ENCODE data around the gene PDLIM5. TPM values are rescaled to one million over a fixed set of nuclear protein-coding genes. Genes with fewer than 3 reads are reported as not detected.

Gene PDLIM5
- total RNA-seq, 5 donors from 2014 or later (not counting 1 experiment from before 2014, with no cell fraction given), result 27.1 to 32.0 (median 29.6) TPM

DNA sequence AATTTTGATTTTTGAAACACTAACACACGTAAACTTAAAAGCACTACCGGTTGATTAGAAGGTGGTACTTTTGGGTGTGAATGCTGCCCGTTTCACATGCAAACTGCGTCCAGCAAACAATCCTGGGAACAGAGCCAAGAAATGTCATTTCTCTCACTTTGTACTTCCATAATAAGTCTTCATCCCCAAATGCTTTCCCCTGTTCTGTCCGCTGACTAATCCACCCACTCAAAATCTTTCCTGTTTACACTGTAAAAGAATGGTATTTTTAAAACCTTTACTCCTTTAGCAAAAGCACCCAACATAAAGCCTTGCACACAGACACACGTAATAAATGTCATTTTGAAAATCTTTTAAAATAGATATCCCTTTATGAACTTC is 39.1 kb upstream of the PDLIM5 start:
- Mint-ChIP-seq H3K27me3 (peaks cover 28 to 33% of the 10 kb centered on the region in 2 donors), H3K4me3 (no peak overlapping the region), H3K36me3 (no peaks in the 10 kb centered on the region), H3K9me3 (peaks cover 0 to 3% (median 0%) of the 10 kb centered on the region in 3 donors), H3K4me1 (no peaks in the 10 kb centered on the region), H3K27ac (no peak overlapping the region)
- CTCF ChIA-PET, result no interaction called here
- POLR2A ChIA-PET, result no interaction called here
- ATAC-seq (replicated peaks in 1 of 4) (no peak), DNase-seq (no peak)
- Histone ChIP-seq H3K27me3 (replicated peaks in 1 of 2; ENCODE audit: control insufficient read depth in 2 of 2, extremely low read depth in 1 of 2, insufficient read depth in 2 of 2, low read length in 1 of 2) (no peaks in the 10 kb centered on the region), H3K4me1 (ENCODE audit: control insufficient read depth in 1 of 2, extremely low read depth in 1 of 2, insufficient read depth in 2 of 2, low read length in 2 of 2) (no peaks in the 10 kb centered on the region), H3K36me3 (ENCODE audit: control insufficient read depth in 2 of 2, extremely low read depth in 1 of 2, insufficient read depth in 1 of 2, low read length in 1 of 2) (no peaks in the 10 kb centered on the region), H3K27ac (ENCODE audit: low read length) (no peak overlapping the region), H3K9me3 (no peaks in the 10 kb centered on the region), H3K4me3 (ENCODE audit: control insufficient read depth in 1 of 2, extremely low read depth in 1 of 2, low read length in 1 of 2) (no peak overlapping the region)
- 33% methylated on average over 1 of the region's 6 CpGs for WGBS (ENCODE audit: insufficient coverage)

DNA sequence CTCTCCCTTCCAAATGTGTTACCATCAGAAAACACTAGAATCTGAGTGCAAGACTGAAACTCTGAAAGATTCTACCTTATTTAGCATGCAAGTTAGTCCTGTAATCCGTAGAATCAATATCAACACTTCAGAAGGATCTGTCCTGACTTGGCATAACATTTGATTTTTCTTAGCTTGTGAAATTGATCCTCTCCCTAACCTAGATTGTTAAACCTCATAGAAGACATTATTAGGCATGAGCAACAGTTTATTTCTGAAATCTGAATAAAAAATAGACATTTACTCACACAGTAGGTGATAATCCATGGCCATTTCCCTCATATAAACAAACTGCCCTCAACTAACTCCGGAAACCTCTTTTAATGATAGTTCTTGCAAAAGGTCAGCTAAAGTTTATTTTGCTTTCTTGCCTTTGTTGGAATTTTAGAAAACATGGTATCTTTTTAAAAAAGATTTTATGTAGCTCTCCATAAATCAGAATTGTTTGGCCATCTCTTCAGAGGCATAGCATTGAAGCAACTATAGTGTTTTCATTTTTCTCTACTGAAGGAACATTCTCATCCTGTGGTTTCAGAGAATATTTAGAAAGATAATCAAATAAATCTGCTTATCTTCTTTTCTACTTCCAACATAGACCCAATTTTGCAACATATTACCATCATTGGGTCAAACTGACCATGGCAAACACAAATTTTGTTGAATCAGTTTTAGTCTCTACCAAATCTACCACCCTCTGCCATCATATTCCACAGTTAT is 38.5 kb upstream of the PDLIM5 start:
- ChIA-PET POLR2A (no interaction called here), CTCF (no interaction called here)
- H3K4me1 Mint-ChIP-seq, result no peaks in the 10 kb centered on the region
- H3K9me3 Mint-ChIP-seq, result peaks cover 0 to 3% (median 0%) of the 10 kb centered on the region in 3 donors
- no peak overlapping the region for H3K4me3 Mint-ChIP-seq
- no peaks in the 10 kb centered on the region for H3K36me3 Mint-ChIP-seq
- H3K4me1 ChIP-seq (ENCODE audit: control insufficient read depth in 1 of 2, extremely low read depth in 1 of 2, insufficient read depth in 2 of 2, low read length in 2 of 2), result no peaks in the 10 kb centered on the region
- H3K27me3 Mint-ChIP-seq, result peaks cover 24 to 34% of the 10 kb centered on the region in 2 donors
- H3K4me3 ChIP-seq (ENCODE audit: control insufficient read depth in 1 of 2, extremely low read depth in 1 of 2, low read length in 1 of 2), result no peak overlapping the region
- no peaks in the 10 kb centered on the region for H3K36me3 ChIP-seq (ENCODE audit: control insufficient read depth in 2 of 2, extremely low read depth in 1 of 2, insufficient read depth in 1 of 2, low read length in 1 of 2)
- H3K27me3 ChIP-seq (replicated peaks in 1 of 2; ENCODE audit: control insufficient read depth in 2 of 2, extremely low read depth in 1 of 2, insufficient read depth in 2 of 2, low read length in 1 of 2), result no peaks in the 10 kb centered on the region
- WGBS (ENCODE audit: insufficient coverage), result no CpG with 5 or more reads among the region's 2 CpGs
- H3K27ac Mint-ChIP-seq, result no peak overlapping the region
- H3K9me3 ChIP-seq, result no peaks in the 10 kb centered on the region
- ATAC-seq (replicated peaks in 1 of 4), result no peak
- H3K27ac ChIP-seq (ENCODE audit: low read length), result no peak overlapping the region
- DNase-seq, result no peak

DNA sequence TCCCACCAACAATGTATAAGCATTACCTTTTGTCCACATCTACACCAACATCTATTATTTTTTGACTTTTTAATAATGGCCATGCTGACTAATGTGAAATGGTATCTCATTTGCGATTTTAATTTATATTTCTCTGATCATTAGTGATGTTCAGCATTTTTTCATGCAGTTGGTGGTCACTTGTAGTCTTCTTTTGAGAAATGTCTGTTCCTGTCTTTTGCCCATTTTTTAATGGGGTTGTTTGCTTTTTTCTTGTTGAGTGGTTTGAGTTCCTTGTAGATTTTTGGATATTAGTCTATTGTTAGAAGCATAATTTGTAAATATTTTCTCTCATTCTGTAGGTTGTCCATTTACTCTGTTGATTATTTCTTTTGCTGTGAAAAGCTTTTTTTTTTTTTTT is 36.8 kb upstream of the PDLIM5 start:
- ChIA-PET POLR2A (no interaction called here), CTCF (interaction anchor here (0.5 to 1.2 kb wide), 2 partner anchors 8 kb away, joined by 3 read pairs; no protein-coding TSS in a partner anchor)
- Mint-ChIP-seq H3K36me3 (no peaks in the 10 kb centered on the region), H3K27ac (no peak overlapping the region), H3K4me1 (no peaks in the 10 kb centered on the region), H3K4me3 (no peak overlapping the region), H3K9me3 (peaks cover 0 to 3% (median 0%) of the 10 kb centered on the region in 3 donors), H3K27me3 (peaks cover 24 to 34% of the 10 kb centered on the region in 2 donors)
- no peaks in the 10 kb centered on the region for H3K9me3 ChIP-seq
- H3K4me1 ChIP-seq (ENCODE audit: control insufficient read depth in 1 of 2, extremely low read depth in 1 of 2, insufficient read depth in 2 of 2, low read length in 2 of 2), result no peaks in the 10 kb centered on the region
- ATAC-seq (replicated peaks in 1 of 4) (no peak), DNase-seq (no peak)
- no peak overlapping the region for H3K27ac ChIP-seq (ENCODE audit: low read length)
- no peaks in the 10 kb centered on the region for H3K27me3 ChIP-seq (replicated peaks in 1 of 2; ENCODE audit: control insufficient read depth in 2 of 2, extremely low read depth in 1 of 2, insufficient read depth in 2 of 2, low read length in 1 of 2)
- WGBS (ENCODE audit: insufficient coverage), result no CpG with 5 or more reads among the region's 1 CpG
- H3K36me3 ChIP-seq (ENCODE audit: control insufficient read depth in 2 of 2, extremely low read depth in 1 of 2, insufficient read depth in 1 of 2, low read length in 1 of 2), result no peaks in the 10 kb centered on the region
- H3K4me3 ChIP-seq (ENCODE audit: control insufficient read depth in 1 of 2, extremely low read depth in 1 of 2, low read length in 1 of 2), result no peak overlapping the region

DNA sequence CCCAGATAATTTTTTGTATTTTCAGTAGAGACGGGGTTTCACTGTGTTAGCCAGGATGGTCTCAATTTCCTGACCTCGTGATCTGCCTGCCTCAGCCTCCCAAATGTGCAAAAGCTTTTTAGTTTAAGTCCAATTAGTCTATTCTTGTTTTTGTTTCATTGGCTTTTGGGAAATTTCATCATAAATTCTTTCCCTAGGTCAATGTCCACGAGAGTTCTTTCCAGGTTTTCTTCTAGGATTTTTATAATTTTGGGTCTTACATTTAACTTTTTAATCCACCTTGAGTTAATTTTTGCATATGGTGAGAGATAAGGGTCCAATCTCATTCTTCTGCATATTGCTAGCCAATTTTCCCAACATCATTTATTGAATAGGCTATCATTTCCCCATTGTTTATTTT is 36.3 kb upstream of the PDLIM5 start:
- ChIA-PET CTCF (interaction anchor here (0.5 to 1.2 kb wide), 2 partner anchors 8 to 9 kb away, joined by 3 read pairs; no protein-coding TSS in a partner anchor), POLR2A (no interaction called here)
- H3K4me3 ChIP-seq (ENCODE audit: control insufficient read depth in 1 of 2, extremely low read depth in 1 of 2, low read length in 1 of 2), result no peak overlapping the region
- no peaks in the 10 kb centered on the region for H3K27me3 ChIP-seq (replicated peaks in 1 of 2; ENCODE audit: control insufficient read depth in 2 of 2, extremely low read depth in 1 of 2, insufficient read depth in 2 of 2, low read length in 1 of 2)
- H3K36me3 ChIP-seq (ENCODE audit: control insufficient read depth in 2 of 2, extremely low read depth in 1 of 2, insufficient read depth in 1 of 2, low read length in 1 of 2), result no peaks in the 10 kb centered on the region
- Mint-ChIP-seq H3K4me1 (no peaks in the 10 kb centered on the region), H3K27ac (no peak overlapping the region), H3K27me3 (peaks cover 24 to 34% of the 10 kb centered on the region in 2 donors), H3K36me3 (no peaks in the 10 kb centered on the region), H3K4me3 (no peak overlapping the region), H3K9me3 (peaks cover 0 to 3% (median 0%) of the 10 kb centered on the region in 3 donors)
- DNase-seq (no peak), ATAC-seq (replicated peaks in 1 of 4) (no peak)
- 67% methylated on average over 1 of the region's 3 CpGs for WGBS (ENCODE audit: insufficient coverage)
- no peaks in the 10 kb centered on the region for H3K4me1 ChIP-seq (ENCODE audit: control insufficient read depth in 1 of 2, extremely low read depth in 1 of 2, insufficient read depth in 2 of 2, low read length in 2 of 2)
- H3K9me3 ChIP-seq, result no peaks in the 10 kb centered on the region
- no peak overlapping the region for H3K27ac ChIP-seq (ENCODE audit: low read length)

DNA sequence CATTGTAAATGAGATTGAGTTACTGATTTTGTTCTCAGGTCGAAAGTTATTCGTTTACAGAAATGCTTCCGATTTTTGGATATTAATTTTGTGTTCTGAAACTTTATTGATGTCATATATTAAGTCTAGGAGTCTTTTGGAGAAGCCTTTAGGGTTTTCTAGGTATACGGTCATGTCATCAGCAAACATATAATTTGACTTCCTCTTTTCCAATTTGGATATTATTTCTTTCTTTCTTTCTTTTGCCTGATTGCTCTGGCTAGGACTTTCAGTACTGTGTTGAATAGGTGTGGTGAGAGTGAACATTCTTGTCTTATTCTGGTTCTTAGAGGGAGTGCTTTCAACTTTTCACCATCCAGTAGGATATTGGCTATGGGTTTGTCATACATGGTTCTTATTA is 35.4 kb upstream of the PDLIM5 start:
- H3K27me3 ChIP-seq (replicated peaks in 1 of 2; ENCODE audit: control insufficient read depth in 2 of 2, extremely low read depth in 1 of 2, insufficient read depth in 2 of 2, low read length in 1 of 2), result no peaks in the 10 kb centered on the region
- H3K36me3 Mint-ChIP-seq, result no peaks in the 10 kb centered on the region
- no peak overlapping the region for H3K27ac ChIP-seq (ENCODE audit: low read length)
- ATAC-seq (replicated peaks in 1 of 4) (no peak), DNase-seq (no peak)
- H3K36me3 ChIP-seq (ENCODE audit: control insufficient read depth in 2 of 2, extremely low read depth in 1 of 2, insufficient read depth in 1 of 2, low read length in 1 of 2), result no peaks in the 10 kb centered on the region
- no peaks in the 10 kb centered on the region for H3K4me1 Mint-ChIP-seq
- H3K27me3 Mint-ChIP-seq, result peaks cover 24 to 39% of the 10 kb centered on the region in 2 donors
- no peaks in the 10 kb centered on the region for H3K4me1 ChIP-seq (ENCODE audit: control insufficient read depth in 1 of 2, extremely low read depth in 1 of 2, insufficient read depth in 2 of 2, low read length in 2 of 2)
- H3K4me3 ChIP-seq (ENCODE audit: control insufficient read depth in 1 of 2, extremely low read depth in 1 of 2, low read length in 1 of 2), result no peak overlapping the region
- no peak overlapping the region for H3K4me3 Mint-ChIP-seq
- ChIA-PET POLR2A (no interaction called here), CTCF (no interaction called here)
- H3K27ac Mint-ChIP-seq, result no peak overlapping the region
- H3K9me3 ChIP-seq, result no peaks in the 10 kb centered on the region
- peaks cover 0 to 3% (median 0%) of the 10 kb centered on the region in 3 donors for H3K9me3 Mint-ChIP-seq
- WGBS (ENCODE audit: insufficient coverage), result 90% methylated on average over 2 of the region's 4 CpGs

DNA sequence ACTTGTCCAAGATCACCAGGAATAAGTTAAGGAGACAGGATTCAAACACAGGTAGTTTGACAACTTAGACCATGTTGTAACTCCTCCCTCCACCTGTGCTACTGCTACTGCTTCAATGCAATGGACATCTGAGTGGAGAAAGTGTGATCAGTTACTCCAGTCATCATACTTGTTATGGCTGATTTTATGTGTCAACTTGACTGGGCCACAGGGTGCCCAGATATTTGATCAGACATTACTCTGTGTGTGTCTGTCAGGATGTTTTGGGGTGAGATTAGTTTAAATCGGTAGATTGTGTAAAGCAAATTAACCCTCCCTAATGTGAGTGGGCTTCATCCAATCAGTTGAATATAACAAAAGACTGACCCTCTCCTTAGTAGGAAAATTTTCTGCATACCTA is 34.8 kb upstream of the PDLIM5 start:
- Histone ChIP-seq H3K4me3 (ENCODE audit: control insufficient read depth in 1 of 2, extremely low read depth in 1 of 2, low read length in 1 of 2) (no peak overlapping the region), H3K27ac (ENCODE audit: low read length) (no peak overlapping the region), H3K36me3 (ENCODE audit: control insufficient read depth in 2 of 2, extremely low read depth in 1 of 2, insufficient read depth in 1 of 2, low read length in 1 of 2) (no peaks in the 10 kb centered on the region), H3K4me1 (ENCODE audit: control insufficient read depth in 1 of 2, extremely low read depth in 1 of 2, insufficient read depth in 2 of 2, low read length in 2 of 2) (no peaks in the 10 kb centered on the region), H3K9me3 (no peaks in the 10 kb centered on the region), H3K27me3 (replicated peaks in 1 of 2; ENCODE audit: control insufficient read depth in 2 of 2, extremely low read depth in 1 of 2, insufficient read depth in 2 of 2, low read length in 1 of 2) (no peaks in the 10 kb centered on the region)
- DNase-seq, result no peak
- POLR2A ChIA-PET, result no interaction called here
- no peak for ATAC-seq (replicated peaks in 1 of 4)
- CTCF ChIA-PET, result no interaction called here
- no peaks in the 10 kb centered on the region for H3K4me1 Mint-ChIP-seq
- H3K27ac Mint-ChIP-seq, result no peak overlapping the region
- H3K36me3 Mint-ChIP-seq, result no peaks in the 10 kb centered on the region
- no peak overlapping the region for H3K4me3 Mint-ChIP-seq
- WGBS (ENCODE audit: insufficient coverage), result no CpG with 5 or more reads among the region's 1 CpG
- H3K9me3 Mint-ChIP-seq, result peaks cover 0 to 3% (median 0%) of the 10 kb centered on the region in 3 donors
- peaks cover 24 to 41% of the 10 kb centered on the region in 2 donors for H3K27me3 Mint-ChIP-seq
